ENCODE measurements around the gene ZCCHC8.
A peak's percentile ranks its signal among the peaks of the same experiment; 100 is the strongest.

Gene ZCCHC8

GRCh38 chr12:122500685-122501488 lies at the start of gene ZCCHC8:
Gene ZCCHC8, minus strand, starts transcription at chr12:122500932. Its CDS starts 92 bp downstream, at chr12:122500840.
- DNase-seq (ENCODE audit: low read depth in 2 of 3, low spot score in 2 of 3) = peak; percentile 87 to 92 (median 89)

- no peak for DNase-seq (ENCODE audit: low read depth in 2 of 3, low spot score in 2 of 3)
Measured at GRCh38 chr12:122547330-122547729, 46.6 kb upstream of the ZCCHC8 start.

GRCh38 chr12:122545855-122546254 lies 45.1 kb upstream of the ZCCHC8 start:
- no peak for DNase-seq (ENCODE audit: low read depth in 2 of 3, low spot score in 2 of 3)

- no peak for DNase-seq (ENCODE audit: low read depth in 2 of 3, low spot score in 2 of 3)
Measured at GRCh38 chr12:122544537-122544936, 43.8 kb upstream of the ZCCHC8 start.

- DNase-seq (ENCODE audit: low read depth in 2 of 3, low spot score in 2 of 3) = no peak
Measured at GRCh38 chr12:122538496-122538895, 37.8 kb upstream of the ZCCHC8 start.

GRCh38 chr12:122537021-122537420 lies 36.3 kb upstream of the ZCCHC8 start:
- DNase-seq (ENCODE audit: low read depth in 2 of 3, low spot score in 2 of 3) = no peak

- DNase-seq (ENCODE audit: low read depth in 2 of 3, low spot score in 2 of 3) = no peak
Measured at GRCh38 chr12:122533856-122534255, 33.1 kb upstream of the ZCCHC8 start.

- DNase-seq (ENCODE audit: low read depth in 2 of 3, low spot score in 2 of 3) = no peak
Measured at GRCh38 chr12:122528992-122529391, 28.3 kb upstream of the ZCCHC8 start.

- DNase-seq (ENCODE audit: low read depth in 2 of 3, low spot score in 2 of 3) = no peak
Measured at GRCh38 chr12:122528582-122528981, 27.9 kb upstream of the ZCCHC8 start.

GRCh38 chr12:122527478-122527944 lies 26.8 kb upstream of the ZCCHC8 start:
- DNase-seq (ENCODE audit: low read depth in 2 of 3, low spot score in 2 of 3) = no peak

- peak; percentile 88 to 92 (median 89) for DNase-seq (ENCODE audit: low read depth in 2 of 3, low spot score in 2 of 3)
Measured at GRCh38 chr12:122526683-122527477, 26.1 kb upstream of the ZCCHC8 start, which contains the start of the genes KNTC1 and RSRC2. Gene KNTC1, plus strand, starts transcription at chr12:122527249. Its CDS starts 2,815 bp downstream, at chr12:122530064. Gene RSRC2, minus strand, starts transcription at chr12:122526936. Its CDS starts 83 bp downstream, at chr12:122526853.

GRCh38 chr12:122523846-122524718 lies 23.4 kb upstream of the ZCCHC8 start:
- no peak for DNase-seq (ENCODE audit: low read depth in 2 of 3, low spot score in 2 of 3)

GRCh38 chr12:122523280-122523679 lies 22.5 kb upstream of the ZCCHC8 start:
- no peak for DNase-seq (ENCODE audit: low read depth in 2 of 3, low spot score in 2 of 3)

GRCh38 chr12:122520676-122521075 lies 19.9 kb upstream of the ZCCHC8 start:
- no peak for DNase-seq (ENCODE audit: low read depth in 2 of 3, low spot score in 2 of 3)

GRCh38 chr12:122519418-122519817 lies 18.7 kb upstream of the ZCCHC8 start:
- DNase-seq (ENCODE audit: low read depth in 2 of 3, low spot score in 2 of 3) = no peak

GRCh38 chr12:122518908-122519307 lies 18.2 kb upstream of the ZCCHC8 start:
- no peak for DNase-seq (ENCODE audit: low read depth in 2 of 3, low spot score in 2 of 3)

- DNase-seq (ENCODE audit: low read depth in 2 of 3, low spot score in 2 of 3) = no peak
Measured at GRCh38 chr12:122517877-122518276, 17.1 kb upstream of the ZCCHC8 start.

- DNase-seq (ENCODE audit: low read depth in 2 of 3, low spot score in 2 of 3) = no peak
Measured at GRCh38 chr12:122516544-122517361, 16.0 kb upstream of the ZCCHC8 start.

GRCh38 chr12:122515275-122515674 lies 14.5 kb upstream of the ZCCHC8 start:
- no peak for DNase-seq (ENCODE audit: low read depth in 2 of 3, low spot score in 2 of 3)

GRCh38 chr12:122513660-122514059 lies 12.9 kb upstream of the ZCCHC8 start:
- no peak for DNase-seq (ENCODE audit: low read depth in 2 of 3, low spot score in 2 of 3)
